A673 (cell line): Measurements from ENCODE around the gene CCDC9. TPM values are rescaled to one million over a fixed set of nuclear protein-coding genes. Genes with fewer than 3 reads are reported as not detected.

Source experiments
- BruUV-seq: library from RNA; stranded (reverse); fragments of 400-500 nt; replicated peaks from 2 replicates; lab custom pipeline; 2021; lab: Mats Ljungman, UMichigan
- CTCF ChIA-PET: fragments of 300-600 bp; sonication (Branson Sonifier 250); formaldehyde crosslinking; loops from one replicate; lab custom pipeline; 2022; ENCODE audit warnings: antibody characterized with exemption; lab: Charles Lee
- POLR2A ChIA-PET: fragments of 300-600 bp; sonication (Branson Sonifier 250); formaldehyde crosslinking; loops from one replicate; lab custom pipeline; 2022; ENCODE audit warnings: antibody characterized with exemption; ENCODE audit not compliant: low non-redundant PET; lab: Charles Lee
- DNase-seq: peaks from one replicate; pipeline ENCODE4 v3.0.0-alpha.2; 2015; ENCODE audit warnings: low spot score
- H3K27ac ChIP-seq: fragments of 200-600 bp; sonication (generic); 2 replicates; pipeline ENCODE4 v1.5.1; 2016; ENCODE audit warnings: mixed run types, low read depth, mild to moderate bottlenecking, mixed read lengths, antibody characterized with exemption, low read length; ENCODE audit not compliant: poor library complexity, severe bottlenecking
- H3K27me3 ChIP-seq: fragments of 200-600 bp; sonication (generic); replicated peaks from 2 replicates; pipeline ENCODE4 v1.6.1; 2017; ENCODE audit warnings: mixed run types, low read depth, mild to moderate bottlenecking, mixed read lengths, antibody characterized with exemption, low read length; ENCODE audit not compliant: insufficient read depth, poor library complexity
- H3K36me3 ChIP-seq: fragments of 200-600 bp; sonication (generic); 2 replicates; pipeline ENCODE4 v1.6.1; 2016; ENCODE audit warnings: mixed run types, mild to moderate bottlenecking, mixed read lengths, antibody characterized with exemption, low read length; ENCODE audit not compliant: insufficient read depth, poor library complexity, severe bottlenecking
- H3K4me1 ChIP-seq: fragments of 200-600 bp; sonication (generic); 2 replicates; pipeline ENCODE4 v1.6.1; 2017; ENCODE audit warnings: mixed run types, mild to moderate bottlenecking, mixed read lengths, antibody characterized with exemption, low read length; ENCODE audit not compliant: insufficient read depth, poor library complexity, severe bottlenecking
- H3K4me3 ChIP-seq: fragments of 200-600 bp; sonication (generic); 2 replicates; pipeline ENCODE4 v1.5.1; 2016; ENCODE audit warnings: low read depth, mixed run types, mild to moderate bottlenecking, mixed read lengths, low read length; ENCODE audit not compliant: poor library complexity, severe bottlenecking
- H3K9me3 ChIP-seq: fragments of 200-600 bp; sonication (generic); 2 replicates; pipeline ENCODE4 v1.6.1; 2016; ENCODE audit warnings: mixed run types, low read depth, mild to moderate bottlenecking, mixed read lengths, antibody characterized with exemption, low read length; ENCODE audit not compliant: poor library complexity, severe bottlenecking
- CTCF ChIP-seq: fragments of 300-800, 200-600 bp; sonication (generic); conservative IDR thresholded peaks from 2 replicates; pipeline ENCODE4 v1.5.1; 2017; ENCODE audit warnings: low read depth, mild to moderate bottlenecking, antibody characterized with exemption, low read length, moderate library complexity, mixed read lengths
- EZH2 ChIP-seq: fragments of 200-600 bp; sonication (generic); IDR thresholded peaks from 2 replicates; pipeline ENCODE4 v1.6.1; 2017; ENCODE audit warnings: borderline replicate concordance, low read depth, mild to moderate bottlenecking, mixed read lengths, antibody characterized with exemption, low read length; ENCODE audit not compliant: poor library complexity, severe bottlenecking
- intact Hi-C: fragments of 100-400 bp; cut with micrococcal nuclease; formaldehyde crosslinking; loops from one replicate; pipeline ENCODE4 v1.10.0; 2022; ENCODE audit not compliant: unreplicated experiment
- total RNA-seq: library from RNA; stranded (reverse); gene quantifications from 2 replicates; pipeline ENCODE4 v1.2.3, GENCODE V29; 2021

CCDC9 gene
- total RNA-seq, 1 experiment from 2014 or later, result 36.4 TPM

DNA sequence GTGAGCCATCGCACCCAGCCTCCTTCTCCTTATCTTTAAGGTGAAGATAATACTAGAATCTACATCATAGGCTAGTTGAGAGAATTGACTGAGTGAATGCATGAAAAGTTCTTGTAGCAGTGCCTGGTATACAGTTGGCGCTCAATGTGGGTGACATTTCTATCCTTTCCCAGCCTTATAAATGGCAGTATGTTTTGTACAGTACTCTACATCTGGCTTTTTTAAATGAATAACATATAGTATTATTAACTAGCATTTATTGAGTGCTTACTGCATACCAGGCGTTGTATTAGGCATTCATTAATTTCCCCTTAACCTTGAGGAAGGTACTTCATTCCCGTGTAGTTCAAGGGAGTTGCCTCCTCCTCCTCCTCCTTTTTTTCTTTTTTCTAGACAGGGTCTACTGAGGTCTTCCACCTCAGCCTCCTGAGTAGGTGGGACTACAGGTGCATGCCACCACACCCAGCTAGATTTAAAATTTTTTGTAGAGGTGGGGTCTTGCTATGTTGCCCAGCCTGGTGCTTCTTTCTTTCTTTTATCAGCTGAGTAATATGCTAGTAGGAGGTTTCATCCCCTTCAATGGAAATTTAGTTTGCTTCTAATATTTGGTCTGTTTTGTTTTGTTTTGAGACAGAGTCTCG, 56.2 kb downstream of the CCDC9 start:
- Histone ChIP-seq H3K9me3 (no peaks in the 10 kb centered on the region), H3K4me3 (no peak overlapping the region), H3K27ac (no peak overlapping the region), H3K27me3 (no peaks in the 10 kb centered on the region), H3K36me3 (no peaks in the 10 kb centered on the region), H3K4me1 (no peaks in the 10 kb centered on the region)
- no peak for DNase-seq
- CTCF ChIA-PET, result no interaction called here
- no TSS peak for BruUV-seq
- POLR2A ChIA-PET, result no interaction called here
- intact Hi-C loops, result no loop called here
- no peak for TF ChIP-seq EZH2
- TF ChIP-seq CTCF, result no peak

GRCh38 chr19:47313754-47314295, 57.5 kb downstream of the CCDC9 start:
- intact Hi-C loops, result no loop called here
- no peak for TF ChIP-seq EZH2
- TF ChIP-seq CTCF, result no peak
- no peaks in the 10 kb centered on the region for H3K9me3 ChIP-seq
- no peaks in the 10 kb centered on the region for H3K27me3 ChIP-seq
- no peak overlapping the region for H3K4me3 ChIP-seq
- H3K36me3 ChIP-seq, result no peaks in the 10 kb centered on the region
- CTCF ChIA-PET, result no interaction called here
- H3K4me1 ChIP-seq, result no peaks in the 10 kb centered on the region
- POLR2A ChIA-PET, result no interaction called here
- no TSS peak for BruUV-seq
- no peak for DNase-seq
- no peak overlapping the region for H3K27ac ChIP-seq

DNA sequence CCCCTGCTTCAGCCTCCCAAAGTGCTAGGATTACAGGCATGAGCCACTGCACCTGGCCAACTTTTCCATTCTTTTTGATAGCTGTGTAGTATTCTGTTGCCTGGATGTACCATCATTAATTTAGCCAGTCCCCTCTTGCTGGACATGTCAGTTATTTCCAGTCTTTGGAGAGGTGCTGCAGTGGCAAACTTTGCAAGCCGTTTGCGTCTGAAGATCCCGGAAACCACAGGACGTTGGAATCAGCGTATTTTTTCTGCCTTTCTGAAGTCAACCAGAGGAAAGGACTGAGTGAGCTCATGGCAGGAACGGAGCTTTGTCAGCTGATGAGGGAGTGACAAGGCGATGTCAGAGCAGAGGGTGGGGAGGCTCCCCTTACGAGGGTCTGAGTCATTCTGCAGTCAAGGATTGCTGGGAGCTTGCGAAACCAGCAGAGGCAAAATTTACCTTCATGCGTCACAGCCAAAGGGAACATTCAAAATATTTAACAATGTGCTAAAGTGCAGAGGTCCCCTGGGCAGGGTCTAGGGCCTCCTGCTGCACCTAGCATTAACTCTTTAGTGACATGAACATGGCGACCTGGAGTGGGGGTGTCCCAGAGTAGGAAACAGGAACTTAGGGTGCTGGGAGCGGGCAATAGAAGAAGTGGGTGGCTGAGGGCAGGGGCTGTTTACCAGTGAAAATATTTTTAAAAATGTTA, 58.9 kb downstream of the CCDC9 start:
- BruUV-seq, result no TSS peak
- intact Hi-C loops, result no loop called here
- Histone ChIP-seq H3K27me3 (no peaks in the 10 kb centered on the region), H3K4me1 (no peaks in the 10 kb centered on the region), H3K27ac (no peak overlapping the region), H3K9me3 (no peaks in the 10 kb centered on the region), H3K4me3 (no peak overlapping the region), H3K36me3 (no peaks in the 10 kb centered on the region)
- DNase-seq, result peak; percentile 78
- POLR2A ChIA-PET, result interaction anchor here (0.6 kb wide), 2 partner anchors 63 to 202 kb away, joined by 3 read pairs; partner anchors contain the start of gene ZC3H4
- CTCF ChIA-PET, result no interaction called here
- no peak for TF ChIP-seq CTCF
